HCT116 (cell line): ENCODE data around the gene FAM151A. TPM values are rescaled to one million over a fixed set of nuclear protein-coding genes. Genes with fewer than 3 reads are reported as not detected.

Source experiments
- ATAC-seq: fragments of 200-7000 bp; cut with Tn5 transposase; 2 replicates; pipeline ENCODE4 v1.9.1; 2020; ENCODE audit warnings: mild to moderate bottlenecking, moderate library complexity
- Bru-seq: library from RNA; stranded (reverse); fragments of 400-500 nt; gene quantifications from one replicate; lab custom pipeline; 2021; lab: Mats Ljungman, UMichigan
- BruChase-seq, 2 experiments: library from RNA; stranded (reverse); fragments of 400-500 nt; gene quantifications; one replicate each; lab custom pipeline; 2021; lab: Mats Ljungman, UMichigan
- BruUV-seq: library from RNA; stranded (reverse); fragments of 400-500 nt; replicated peaks from 2 replicates; lab custom pipeline; 2021; lab: Mats Ljungman, UMichigan
- CTCF ChIA-PET: fragments of 300-600 bp; sonication (Branson Sonifier 250); formaldehyde crosslinking; loops from one replicate; lab custom pipeline; 2021; ENCODE audit warnings: antibody characterized with exemption; lab: Charles Lee
- POLR2A ChIA-PET: fragments of 300-600, 350-600 bp; sonication (Branson Sonifier 250); formaldehyde crosslinking; loops from one replicate; lab custom pipeline; 2021; ENCODE audit warnings: antibody characterized with exemption; lab: Charles Lee
- RAD21 ChIA-PET, 2 experiments: fragments of 300-600 bp; sonication (Branson Sonifier 250); formaldehyde crosslinking; loops; one replicate each; lab custom pipeline; 2023; ENCODE audit warnings: low total read pairs in 2 of 2; ENCODE audit not compliant: uncharacterized antibody in 2 of 2, unreplicated experiment in 2 of 2, low non-redundant PET in 1 of 2; lab: Charles Lee
- DNase-seq: peaks from one replicate; pipeline ENCODE4 v3.0.0-alpha.2; 2010; ENCODE audit warnings: low read depth, low spot score
- H2AFZ ChIP-seq: fragments of 200-600 bp; shearing (Covaris generic), sonication (generic); 2 replicates; pipeline ENCODE4 v1.6.1; 2017; ENCODE audit warnings: low read depth, mixed run types, mixed read lengths, antibody characterized with exemption, low read length; ENCODE audit not compliant: poor library complexity, severe bottlenecking
- H3K27ac ChIP-seq: 2 replicates; pipeline ENCODE4 v1.5.1; 2012; ENCODE audit warnings: low read depth, low read length
- H3K27me3 ChIP-seq: fragments of 200-600 bp; sonication (generic); 2 replicates; pipeline ENCODE4 v1.6.1; 2016; ENCODE audit warnings: mixed run types, low read length, mixed read lengths; ENCODE audit not compliant: insufficient read depth
- H3K36me3 ChIP-seq, 2 experiments: fragments of 200-500 bp in 1 of 2; fragments of 200-600 bp in 1 of 2; sonication (Bioruptor generic) in 1 of 2; sonication (generic) in 1 of 2; 2 replicates each; pipeline versions ENCODE4 v1.5.1 to v1.6.1; 2014 to 2016; ENCODE audit warnings: low read length in 2 of 2, inconsistent platforms in 1 of 2, mixed read lengths in 1 of 2, mixed run types in 1 of 2; ENCODE audit not compliant: insufficient read depth in 2 of 2, control insufficient read depth in 1 of 2
- H3K4me1 ChIP-seq, 2 experiments: fragments of 200-600 bp in 1 of 2; sonication (generic) in 1 of 2; 2 replicates each; pipeline versions ENCODE4 v1.5.1 to v1.6.1; 2012 to 2017; ENCODE audit warnings: low read length in 2 of 2, inconsistent platforms in 1 of 2, mild to moderate bottlenecking in 1 of 2, mixed read lengths in 1 of 2, mixed run types in 1 of 2, moderate library complexity in 1 of 2; ENCODE audit not compliant: insufficient read depth in 2 of 2, control insufficient read depth in 1 of 2
- H3K4me2 ChIP-seq: fragments of 200-600 bp; sonication (generic); 2 replicates; pipeline ENCODE4 v1.6.1; 2017; ENCODE audit warnings: mixed run types, low read length, mixed read lengths
- H3K4me3 ChIP-seq, 2 experiments: fragments of 200-600 bp in 1 of 2; sonication (generic) in 1 of 2; replicated peaks in 1 of 2; 2 replicates each; pipeline ENCODE4 v1.5.1; 2011 to 2016; ENCODE audit warnings: low read length in 2 of 2, control low read depth in 1 of 2, low read depth in 1 of 2, mild to moderate bottlenecking in 1 of 2, mixed read lengths in 1 of 2, mixed run types in 1 of 2
- H3K79me2 ChIP-seq: fragments of 200-600 bp; sonication (generic); 2 replicates; pipeline ENCODE4 v1.6.1; 2017; ENCODE audit warnings: mild to moderate bottlenecking, mixed run types, low read length, moderate library complexity, mixed read lengths; ENCODE audit not compliant: insufficient read depth
- H3K9ac ChIP-seq: fragments of 200-600 bp; sonication (generic); 2 replicates; pipeline ENCODE4 v1.6.1; 2016; ENCODE audit warnings: low read length, mixed read lengths
- H3K9me2 ChIP-seq: fragments of 200-600 bp; sonication (generic), shearing (Covaris generic); 2 replicates; pipeline ENCODE4 v1.6.1; 2017; ENCODE audit warnings: mixed run types, mild to moderate bottlenecking, moderate library complexity; ENCODE audit not compliant: insufficient read depth
- H3K9me3 ChIP-seq, 2 experiments: fragments of 200-500 bp in 1 of 2; fragments of 200-600 bp in 1 of 2; sonication (Bioruptor generic) in 1 of 2; sonication (generic) in 1 of 2; 2 replicates each; pipeline ENCODE4 v1.6.1; 2014 to 2017; ENCODE audit warnings: low read length in 2 of 2, mixed read lengths in 2 of 2, inconsistent platforms in 1 of 2, low read depth in 1 of 2, mild to moderate bottlenecking in 1 of 2, mixed run types in 1 of 2, moderate library complexity in 1 of 2; ENCODE audit not compliant: control insufficient read depth in 1 of 2, insufficient read depth in 1 of 2
- H4K20me1 ChIP-seq: fragments of 200-600 bp; sonication (generic), shearing (Covaris generic); 2 replicates; pipeline ENCODE4 v1.6.1; 2017; ENCODE audit warnings: mixed run types, mild to moderate bottlenecking, moderate library complexity; ENCODE audit not compliant: insufficient read depth
- CBX3 ChIP-seq: IDR thresholded peaks from 2 replicates; pipeline ENCODE4 v1.6.1; 2012; ENCODE audit warnings: low read depth
- CEBPB ChIP-seq: IDR thresholded peaks from 2 replicates; pipeline ENCODE4 v1.6.1; 2012; ENCODE audit warnings: low read depth
- EGR1 ChIP-seq: IDR thresholded peaks from 2 replicates; pipeline ENCODE4 v1.6.1; 2012; ENCODE audit warnings: low read depth
- ELF1 ChIP-seq: IDR thresholded peaks from 2 replicates; pipeline ENCODE4 v1.6.1; 2012; ENCODE audit warnings: low read depth, borderline replicate concordance
- EZH2 ChIP-seq: fragments of 200-600 bp; sonication (generic); IDR thresholded peaks from 2 replicates; pipeline ENCODE4 v1.6.1; 2017; ENCODE audit warnings: antibody characterized with exemption, mixed run types
- EZH2phosphoT487 ChIP-seq: fragments of 200-600 bp; IDR thresholded peaks from 2 replicates; pipeline ENCODE4 v1.6.1; 2018; ENCODE audit warnings: antibody characterized with exemption, borderline replicate concordance
- FOSL1 ChIP-seq: IDR thresholded peaks from 2 replicates; pipeline ENCODE4 v1.6.1; 2012; ENCODE audit warnings: low read depth
- JUND ChIP-seq: IDR thresholded peaks from 2 replicates; pipeline ENCODE4 v1.6.1; 2012
- POLR2A ChIP-seq: IDR thresholded peaks from 2 replicates; pipeline ENCODE4 v1.7.0; 2011; ENCODE audit warnings: borderline replicate concordance; ENCODE audit not compliant: insufficient read depth, insufficient read length; ENCODE audit errors: extremely low read depth
- POLR2AphosphoS5 ChIP-seq: IDR thresholded peaks from 2 replicates; pipeline ENCODE4 v1.6.1; 2011; ENCODE audit warnings: mild to moderate bottlenecking, low read depth, low read length, moderate library complexity
- RAD21 ChIP-seq: IDR thresholded peaks from 2 replicates; pipeline ENCODE4 v1.6.1; 2012; ENCODE audit warnings: low read depth, mild to moderate bottlenecking
- SIN3A ChIP-seq: IDR thresholded peaks from 2 replicates; pipeline ENCODE4 v1.6.1; 2012; ENCODE audit warnings: low read depth
- SP1 ChIP-seq: IDR thresholded peaks from 2 replicates; pipeline ENCODE4 v1.6.1; 2012; ENCODE audit warnings: low read depth
- YY1 ChIP-seq: IDR thresholded peaks from 2 replicates; pipeline ENCODE4 v1.6.1; 2011; ENCODE audit warnings: low read length, low read depth, moderate library complexity, mild to moderate bottlenecking; ENCODE audit not compliant: insufficient replicate concordance; ENCODE audit errors: extremely low read depth
- ZBTB33 ChIP-seq: IDR thresholded peaks from 2 replicates; pipeline ENCODE4 v1.6.1; 2011; ENCODE audit warnings: mild to moderate bottlenecking, low read length, moderate library complexity; ENCODE audit not compliant: insufficient replicate concordance; ENCODE audit errors: extremely low read depth
- ZFX ChIP-seq: fragments of 450-650 bp; IDR thresholded peaks from 2 replicates; pipeline ENCODE4 v1.6.1; 2017
- intact Hi-C: fragments of 100-400 bp; cut with micrococcal nuclease; formaldehyde crosslinking; loops from 2 replicates; pipeline ENCODE4 v1.10.0; 2022
- long read RNA-seq: library from polyadenylated mRNA; unstranded; transcript quantifications from one replicate; pipeline ENCODE4 v2.0.0, GENCODE V29; 2021; ENCODE audit not compliant: unreplicated experiment
- polyA plus RNA-seq: library from polyadenylated mRNA; unstranded; fragments of >200 nt; gene quantifications from 2 replicates; pipeline ENCODE4 v1.2.1, GENCODE V29; 2012; ENCODE audit warnings: missing spikeins
- total RNA-seq: library from RNA; stranded (reverse); gene quantifications from one replicate; pipeline ENCODE4 v1.2.1, GENCODE V29; 2021; ENCODE audit not compliant: unreplicated experiment
- TF ChIP-seq, protein P1 (sequence below): IDR thresholded peaks from 2 replicates; pipeline ENCODE4 v1.6.1; 2012

Gene FAM151A
- total RNA-seq (not detected), Bru-seq, nascent RNA (not detected), BruChase-seq, experiment 1, labeled RNA remaining after a 6-hour chase (not detected), BruChase-seq, experiment 2, labeled RNA remaining after a 2-hour chase (not detected)
- 0.04 TPM in 2 replicates for polyA plus RNA-seq
- long read RNA-seq = 0 reads

DNA sequence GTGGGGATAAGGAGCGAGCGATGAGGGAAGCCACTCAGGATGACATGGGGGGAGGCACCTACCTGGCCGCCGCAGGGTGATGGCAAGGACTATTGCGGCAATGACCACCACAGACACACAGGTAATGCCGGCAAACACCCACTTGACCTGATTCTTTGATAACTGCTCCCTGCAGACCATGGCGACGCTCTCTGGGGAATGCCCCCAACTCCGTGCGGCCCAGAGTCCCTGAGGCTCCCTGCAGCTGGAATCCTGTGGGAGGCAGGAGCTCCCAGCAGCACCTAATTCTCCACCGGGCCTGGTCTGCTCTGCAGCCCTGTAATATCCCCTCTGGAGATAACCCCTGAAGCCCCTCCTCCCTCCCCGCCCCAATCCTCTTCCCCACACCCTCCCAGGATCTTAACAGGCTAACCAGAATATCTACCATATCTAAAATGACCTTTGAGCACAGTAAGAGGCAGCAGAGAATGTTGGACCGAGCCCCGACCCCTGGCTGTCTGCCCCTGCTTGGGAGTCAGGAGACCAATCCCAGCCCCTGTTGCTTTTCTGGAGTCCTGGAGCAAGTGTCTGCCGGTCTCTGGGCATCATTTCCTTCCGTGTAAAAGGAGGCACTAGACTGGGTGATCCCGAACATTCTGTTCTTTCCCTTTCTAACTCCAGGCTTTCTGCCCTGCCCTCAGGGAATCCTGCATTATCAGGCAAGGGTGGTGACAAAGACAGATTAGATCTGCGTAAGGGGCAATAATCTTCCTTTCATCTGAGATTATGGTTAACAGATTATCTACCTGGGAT lies at the start of gene FAM151A:
Gene FAM151A (minus strand): TSS at position 310 of the 792 bp plus-strand sequence. CDS start 130 bp downstream, at position 180.
- CTCF ChIA-PET = no interaction called here

More for the DNA sequence above, at the start of gene FAM151A:
- RAD21 ChIA-PET = no interaction called here
- no peak within 1 kb of the TSS for H3K27ac ChIP-seq
- H3K79me2 ChIP-seq = no peaks in the 10 kb centered on the region
- no peaks in the 10 kb centered on the region for H3K36me3 ChIP-seq
- no peak within 1 kb of the TSS for H3K4me3 ChIP-seq
- DNase-seq = no peak
- POLR2A ChIA-PET = no interaction called here
- no peak for ATAC-seq
- intact Hi-C loops = no loop called here
- H2AFZ ChIP-seq = no peak within 1 kb of the TSS
- no peak within 1 kb of the TSS for H3K9ac ChIP-seq
- no peaks in the 10 kb centered on the region for H3K9me2 ChIP-seq
- no TSS peak for BruUV-seq
- H4K20me1 ChIP-seq = no peaks in the 10 kb centered on the region
- H3K4me1 ChIP-seq = no peaks in the 10 kb centered on the region
- no peaks in the 10 kb centered on the region for H3K27me3 ChIP-seq
- no peaks in the 10 kb centered on the region for H3K9me3 ChIP-seq
- no peak within 1 kb of the TSS for H3K4me2 ChIP-seq
- TF ChIP-seq ZBTB33 = no peak
- TF ChIP-seq JUND = no peak
- no peak for TF ChIP-seq CEBPB
- no peak for TF ChIP-seq RAD21
- no peak for TF ChIP-seq EZH2
- no peak for TF ChIP-seq ELF1
- TF ChIP-seq, protein P1, sequence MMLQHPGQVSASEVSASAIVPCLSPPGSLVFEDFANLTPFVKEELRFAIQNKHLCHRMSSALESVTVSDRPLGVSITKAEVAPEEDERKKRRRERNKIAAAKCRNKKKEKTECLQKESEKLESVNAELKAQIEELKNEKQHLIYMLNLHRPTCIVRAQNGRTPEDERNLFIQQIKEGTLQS = no peak
- TF ChIP-seq CBX3 = no peak
- TF ChIP-seq EZH2phosphoT487 = no peak
- TF ChIP-seq SP1 = no peak
- no peak for TF ChIP-seq POLR2AphosphoS5
- TF ChIP-seq POLR2A = no peak
- no peak for TF ChIP-seq SIN3A
- TF ChIP-seq YY1 = no peak
- TF ChIP-seq ZFX = no peak
- TF ChIP-seq FOSL1 = no peak
- no peak for TF ChIP-seq EGR1
